Lower leg skin (tissue), 3 donors: ENCODE results near the gene PCDHGA4.

Source experiments
- POLR2A ChIP-seq, 2 donors: fragments of 450-650 bp; IDR thresholded peaks; one replicate each; pipeline ENCODE4 v1.6.1; 2016 to 2017; ENCODE audit warnings: antibody characterized with exemption in 2 of 2, mild to moderate bottlenecking in 1 of 2, moderate library complexity in 1 of 2
- TF ChIP-seq, protein P1 (sequence below), 3 donors: fragments of 450-650 bp; IDR thresholded peaks; one replicate each; pipeline ENCODE4 v1.5.1; 2016; ENCODE audit warnings: antibody characterized with exemption in 3 of 3, mild to moderate bottlenecking in 3 of 3, moderate library complexity in 2 of 3

DNA sequence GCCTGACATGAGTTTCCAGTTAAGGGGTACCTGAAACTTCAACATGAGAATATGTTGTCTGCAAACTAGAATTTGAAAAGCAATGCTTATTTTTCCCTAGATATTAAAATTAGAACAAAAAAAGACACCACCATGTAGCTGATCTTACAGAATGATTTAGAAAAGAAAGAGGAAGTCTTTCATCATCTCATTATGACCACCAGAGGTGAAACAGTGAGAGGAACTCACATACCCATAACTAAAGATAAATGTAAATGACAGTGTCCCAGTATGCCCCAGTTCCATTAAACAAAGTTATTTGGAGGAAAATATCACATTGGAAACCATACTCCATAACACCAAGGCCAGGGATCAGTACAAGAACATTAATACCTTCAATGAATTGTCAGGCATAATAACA lies 41.1 kb upstream of the PCDHGA4 start:
- TF ChIP-seq, protein P1, sequence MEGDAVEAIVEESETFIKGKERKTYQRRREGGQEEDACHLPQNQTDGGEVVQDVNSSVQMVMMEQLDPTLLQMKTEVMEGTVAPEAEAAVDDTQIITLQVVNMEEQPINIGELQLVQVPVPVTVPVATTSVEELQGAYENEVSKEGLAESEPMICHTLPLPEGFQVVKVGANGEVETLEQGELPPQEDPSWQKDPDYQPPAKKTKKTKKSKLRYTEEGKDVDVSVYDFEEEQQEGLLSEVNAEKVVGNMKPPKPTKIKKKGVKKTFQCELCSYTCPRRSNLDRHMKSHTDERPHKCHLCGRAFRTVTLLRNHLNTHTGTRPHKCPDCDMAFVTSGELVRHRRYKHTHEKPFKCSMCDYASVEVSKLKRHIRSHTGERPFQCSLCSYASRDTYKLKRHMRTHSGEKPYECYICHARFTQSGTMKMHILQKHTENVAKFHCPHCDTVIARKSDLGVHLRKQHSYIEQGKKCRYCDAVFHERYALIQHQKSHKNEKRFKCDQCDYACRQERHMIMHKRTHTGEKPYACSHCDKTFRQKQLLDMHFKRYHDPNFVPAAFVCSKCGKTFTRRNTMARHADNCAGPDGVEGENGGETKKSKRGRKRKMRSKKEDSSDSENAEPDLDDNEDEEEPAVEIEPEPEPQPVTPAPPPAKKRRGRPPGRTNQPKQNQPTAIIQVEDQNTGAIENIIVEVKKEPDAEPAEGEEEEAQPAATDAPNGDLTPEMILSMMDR (IDR thresholded peaks at IDR 0.05): no peak
- no peak for TF ChIP-seq POLR2A (IDR thresholded peaks at IDR 0.05)
